GM10847 (cell line): ENCODE data around the gene RPA1.

Source experiments
- POLR2A ChIP-seq: IDR thresholded peaks from 2 replicates; pipeline ENCODE4 v1.6.1; 2011; ENCODE audit not compliant: insufficient read length; ENCODE audit errors: extremely low read depth

RPA1 gene

DNA sequence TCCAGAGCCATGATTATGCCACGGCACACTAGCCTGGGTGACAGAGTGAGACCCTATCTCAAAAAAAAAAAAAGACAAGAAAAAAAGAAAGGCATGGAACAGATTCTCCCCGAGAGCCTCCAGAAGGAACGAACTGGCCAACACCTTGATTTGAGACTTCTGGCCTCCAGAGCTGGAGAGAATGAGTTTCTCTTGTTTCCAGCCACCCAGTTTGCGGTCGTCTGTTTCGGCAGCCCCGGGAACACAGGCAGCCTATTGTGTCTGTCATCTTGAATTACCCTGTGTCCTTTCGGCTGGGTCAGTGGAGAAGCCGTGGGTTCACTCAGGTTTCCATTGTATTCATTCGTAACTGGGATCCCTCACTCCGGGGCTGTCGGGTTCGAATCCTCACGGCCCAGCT lies 83.9 kb downstream of the RPA1 start:
- no peak for TF ChIP-seq POLR2A

DNA sequence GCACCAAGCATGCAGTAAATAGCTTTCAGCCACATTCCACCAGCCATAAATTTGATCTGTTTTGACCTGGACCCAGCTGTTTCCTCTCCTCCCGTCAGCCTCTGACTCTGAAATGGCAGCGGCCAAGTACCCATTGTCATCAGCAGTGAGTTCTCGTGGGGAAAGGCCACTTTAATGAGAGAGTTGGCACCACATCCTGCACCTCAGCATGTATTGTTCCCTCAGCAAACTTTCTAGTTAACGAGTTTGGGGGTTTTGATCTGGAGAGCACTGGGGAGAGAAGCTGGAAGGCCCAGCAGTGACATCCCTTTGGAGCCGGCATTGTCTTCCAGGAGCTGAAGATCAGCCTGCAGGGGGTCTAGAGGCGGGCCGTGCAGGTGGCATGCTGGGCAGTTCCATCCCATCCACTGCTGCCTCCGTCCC lies 84.9 kb downstream of the RPA1 start:
- no peak for TF ChIP-seq POLR2A

GRCh38 chr17:1915889-1916288 lies 86.1 kb downstream of the RPA1 start:
- TF ChIP-seq POLR2A: no peak

DNA sequence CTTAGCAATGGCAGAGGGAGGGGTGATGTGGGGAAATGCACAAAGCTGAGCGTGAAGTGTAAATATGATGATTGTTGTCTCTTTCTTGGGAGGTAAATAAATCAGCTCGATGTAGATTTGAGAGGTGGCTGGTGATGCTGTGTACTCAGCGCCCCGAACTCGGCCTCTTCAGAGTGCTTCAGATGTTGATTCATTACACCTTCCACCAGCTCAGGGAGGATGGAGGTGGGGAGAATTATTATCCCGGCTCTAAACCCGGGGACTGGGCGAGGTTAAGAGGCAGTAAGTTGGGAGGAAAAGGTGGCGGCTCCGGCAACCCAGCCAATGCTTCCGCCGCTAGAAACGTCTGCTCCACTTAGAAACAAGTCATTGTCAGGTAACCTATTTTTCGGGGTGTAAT lies 86.5 kb downstream of the RPA1 start:
- TF ChIP-seq POLR2A: no peak

DNA sequence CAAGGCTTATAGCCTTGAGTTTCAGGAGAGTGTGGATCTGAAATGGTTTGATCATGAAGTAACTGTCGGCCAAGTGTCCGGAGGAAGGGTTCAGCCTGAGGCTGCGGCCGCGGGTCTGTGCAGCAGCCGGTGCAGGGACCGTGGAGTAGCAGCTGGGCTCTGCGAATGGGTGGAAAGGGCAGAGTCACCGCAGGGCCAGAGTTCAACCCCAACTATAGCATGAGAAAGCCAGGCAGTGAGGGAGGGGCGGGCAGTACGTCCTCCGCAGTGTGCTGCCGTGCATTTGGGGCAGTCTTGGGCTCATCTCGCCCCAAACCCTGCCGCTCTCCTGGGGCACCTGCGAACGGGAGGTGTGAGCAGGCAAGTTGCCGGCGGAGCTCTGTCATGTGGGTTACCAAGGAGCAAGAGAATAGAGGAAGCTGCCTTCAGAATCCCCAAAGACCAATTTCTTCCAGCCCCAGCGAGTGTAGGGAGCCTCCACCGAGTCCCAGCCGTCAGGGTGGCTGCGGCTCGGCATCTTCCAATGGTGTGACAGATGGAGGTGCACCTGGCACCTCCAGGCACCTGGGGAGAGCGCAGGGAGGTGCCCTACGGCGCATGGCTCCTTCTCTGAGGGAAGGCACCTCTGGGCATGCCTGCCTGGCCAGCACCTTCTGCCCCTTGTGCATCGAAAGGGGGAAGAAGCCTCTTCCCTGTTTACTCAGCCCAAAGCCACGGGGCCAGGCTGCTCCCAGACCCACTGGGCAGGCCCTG lies 87.3 kb downstream of the RPA1 start:
- TF ChIP-seq POLR2A: no peak

- no peak for TF ChIP-seq POLR2A
These were observed 88.7 kb downstream of the RPA1 start for GRCh38 chr17:1918346-1919162.

DNA sequence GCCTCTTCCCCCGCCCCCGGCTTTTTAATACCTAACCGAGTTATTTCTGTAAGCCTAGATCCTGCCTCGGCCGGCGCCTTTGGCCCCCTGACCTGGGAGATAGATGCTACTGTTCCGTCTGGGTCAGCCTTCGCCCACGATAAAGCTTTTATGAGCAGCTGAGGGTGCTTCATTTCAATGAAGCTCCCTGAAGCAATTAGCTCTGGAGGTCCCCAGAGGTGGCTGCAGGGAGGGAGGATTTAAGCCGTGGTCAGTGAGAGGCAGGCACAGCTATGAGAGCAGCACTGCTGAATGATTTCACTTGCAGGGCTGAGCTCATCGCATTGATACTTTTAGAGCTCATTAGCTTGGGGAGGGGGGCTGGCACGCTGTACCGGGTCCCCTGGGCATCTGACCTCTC lies 89.4 kb downstream of the RPA1 start:
- no peak for TF ChIP-seq POLR2A

GRCh38 chr17:1920948-1921351 lies 91.1 kb downstream of the RPA1 start:
- TF ChIP-seq POLR2A: no peak

GRCh38 chr17:1928976-1929375 lies 99.2 kb downstream of the RPA1 start:
- TF ChIP-seq POLR2A: no peak

GRCh38 chr17:1930337-1930645 lies 100.5 kb downstream of the RPA1 start:
- no peak for TF ChIP-seq POLR2A

- TF ChIP-seq POLR2A: no peak
These were observed 102.2 kb downstream of the RPA1 start for GRCh38 chr17:1931844-1932579.

GRCh38 chr17:1933875-1934715 lies 104.3 kb downstream of the RPA1 start:
- TF ChIP-seq POLR2A: no peak

- no peak for TF ChIP-seq POLR2A
These were observed 105.1 kb downstream of the RPA1 start for GRCh38 chr17:1934901-1935300.

GRCh38 chr17:1936766-1937165 lies 107.0 kb downstream of the RPA1 start:
- TF ChIP-seq POLR2A: no peak

DNA sequence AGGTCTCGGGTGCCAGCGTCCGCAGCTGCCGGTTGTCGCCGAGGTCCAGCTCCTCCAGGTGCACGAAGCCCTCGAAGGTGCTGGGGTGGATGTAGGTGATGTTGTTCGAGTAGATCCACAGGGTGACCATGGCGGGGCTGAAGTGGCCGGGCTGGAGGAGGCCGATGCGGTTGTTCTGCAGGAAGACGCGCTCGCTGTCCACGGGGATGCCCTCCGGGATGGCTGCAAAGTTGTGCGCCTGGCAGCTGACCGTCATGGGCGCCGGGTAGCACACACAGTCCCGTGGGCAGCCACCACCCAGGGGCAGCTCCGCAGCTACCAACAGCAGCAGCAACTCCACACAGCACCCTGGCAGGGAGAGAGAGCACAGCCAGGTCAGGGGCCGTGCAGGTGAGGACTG lies 107.7 kb downstream of the RPA1 start:
- no peak for TF ChIP-seq POLR2A

DNA sequence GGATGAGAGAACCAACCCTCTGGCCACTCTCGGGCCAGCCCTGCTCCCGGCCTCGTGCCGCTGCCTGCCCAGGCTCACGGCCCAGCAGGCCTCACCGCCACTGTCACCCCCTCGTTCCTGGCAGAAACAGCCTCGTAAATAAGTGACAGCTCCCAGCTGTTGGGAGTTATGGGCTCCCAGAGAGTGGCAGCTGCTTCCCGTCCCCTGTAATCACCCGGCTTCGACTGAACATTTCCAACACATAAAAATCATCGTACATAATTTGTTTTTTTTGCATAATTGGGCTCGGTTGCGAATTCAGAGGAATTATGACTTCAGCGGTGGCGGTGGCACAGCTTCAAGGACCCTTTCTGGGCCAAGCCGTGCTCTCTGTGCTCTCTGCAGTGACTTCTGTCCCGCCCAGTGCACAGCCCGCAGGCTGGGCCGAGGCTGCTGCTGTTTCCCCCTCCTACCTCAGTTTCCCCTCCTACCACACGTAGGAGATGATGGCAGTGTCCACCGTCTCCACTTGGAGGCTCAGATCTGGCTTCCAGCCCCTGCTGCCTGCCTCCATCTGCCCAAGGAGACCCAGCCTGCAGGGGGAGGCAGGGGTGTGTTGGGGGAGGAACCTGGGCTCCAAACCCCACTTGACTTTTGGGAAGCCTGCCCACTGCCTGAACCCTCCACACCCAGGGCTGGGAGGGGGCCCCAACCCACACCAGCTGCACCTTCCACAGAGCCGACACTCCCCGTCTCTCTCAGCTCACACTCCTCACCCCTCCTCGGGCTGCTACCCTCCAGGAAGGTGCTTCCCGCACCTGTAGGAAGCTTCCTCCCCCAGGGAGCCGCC lies 110.4 kb downstream of the RPA1 start:
- TF ChIP-seq POLR2A: no peak
